HG02588 (cell line): Measurements from ENCODE around the gene SLX9.

Experiments
- ATAC-seq: cut with Tn5 transposase; IDR thresholded peaks from one replicate; pipeline ENCODE4 v1.9.1; 2021; ENCODE audit warnings: mild to moderate bottlenecking, moderate library complexity; ENCODE audit not compliant: unreplicated experiment

The SLX9 gene

DNA sequence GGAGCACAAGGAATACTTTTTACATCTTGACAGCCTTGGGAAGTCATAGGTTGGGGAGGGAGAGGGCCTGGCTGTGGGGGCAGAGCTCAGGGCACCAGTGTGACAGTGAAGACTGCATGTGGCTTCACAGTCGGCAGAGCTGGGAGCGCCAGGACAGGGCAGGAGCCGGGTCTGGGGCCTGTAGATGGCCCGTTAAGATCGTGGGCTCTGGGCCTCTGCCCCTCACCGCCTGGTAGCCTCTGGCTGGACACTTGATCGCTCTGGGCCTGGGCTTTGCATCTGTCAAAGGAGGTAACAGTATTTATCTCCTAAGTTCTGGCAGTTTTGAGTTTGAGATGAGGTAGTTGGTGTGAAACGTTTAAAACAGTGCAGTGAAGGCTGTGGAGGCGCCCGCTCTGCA is 4.8 kb downstream of the SLX9 start:
- ATAC-seq, result no peak

DNA sequence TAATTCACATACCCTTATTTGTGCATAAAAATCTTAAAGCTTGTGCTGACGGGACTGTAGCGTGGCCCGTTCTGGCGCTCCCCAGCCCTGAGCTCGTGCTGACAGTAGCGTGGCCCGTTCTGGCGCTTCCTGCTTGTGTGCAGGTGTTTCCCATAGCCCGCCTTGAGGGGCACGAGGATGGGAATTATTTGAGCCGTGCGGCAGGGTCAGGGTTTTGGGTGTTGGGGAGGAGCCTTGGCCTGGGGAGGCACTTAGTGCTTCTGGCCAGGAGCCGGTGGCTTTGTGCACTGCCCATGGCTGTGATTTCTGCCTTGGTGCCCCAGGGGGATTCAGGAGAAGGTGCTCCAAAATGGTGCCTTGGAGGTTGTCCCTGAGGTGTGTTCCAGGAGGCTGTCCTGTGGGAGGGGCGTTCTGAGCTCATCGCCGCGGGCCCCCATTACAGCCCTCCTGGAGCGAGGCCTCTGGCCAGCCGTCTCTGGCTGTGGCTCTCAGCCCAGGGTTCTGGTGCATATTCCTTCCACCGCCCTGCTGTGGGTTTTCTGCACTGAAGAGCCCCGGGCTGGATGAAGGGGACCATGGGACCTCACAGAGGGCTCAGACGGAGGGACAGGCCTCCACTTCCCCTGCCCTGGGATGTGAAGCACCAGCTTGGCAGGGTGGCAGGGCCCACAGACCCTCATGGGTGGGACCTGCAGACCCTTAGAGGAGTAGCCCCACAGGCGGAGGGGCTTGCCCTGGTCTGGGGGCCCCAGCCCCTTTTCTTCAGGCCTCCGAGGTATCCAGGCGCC is 6.6 kb downstream of the SLX9 start:
- ATAC-seq, result no peak

GRCh38 chr21:44947111-44947929 is 7.5 kb downstream of the SLX9 start:
- ATAC-seq, result no peak

- no peak for ATAC-seq
Measured at GRCh38 chr21:44947930-44948331, 8.1 kb downstream of the SLX9 start.

DNA sequence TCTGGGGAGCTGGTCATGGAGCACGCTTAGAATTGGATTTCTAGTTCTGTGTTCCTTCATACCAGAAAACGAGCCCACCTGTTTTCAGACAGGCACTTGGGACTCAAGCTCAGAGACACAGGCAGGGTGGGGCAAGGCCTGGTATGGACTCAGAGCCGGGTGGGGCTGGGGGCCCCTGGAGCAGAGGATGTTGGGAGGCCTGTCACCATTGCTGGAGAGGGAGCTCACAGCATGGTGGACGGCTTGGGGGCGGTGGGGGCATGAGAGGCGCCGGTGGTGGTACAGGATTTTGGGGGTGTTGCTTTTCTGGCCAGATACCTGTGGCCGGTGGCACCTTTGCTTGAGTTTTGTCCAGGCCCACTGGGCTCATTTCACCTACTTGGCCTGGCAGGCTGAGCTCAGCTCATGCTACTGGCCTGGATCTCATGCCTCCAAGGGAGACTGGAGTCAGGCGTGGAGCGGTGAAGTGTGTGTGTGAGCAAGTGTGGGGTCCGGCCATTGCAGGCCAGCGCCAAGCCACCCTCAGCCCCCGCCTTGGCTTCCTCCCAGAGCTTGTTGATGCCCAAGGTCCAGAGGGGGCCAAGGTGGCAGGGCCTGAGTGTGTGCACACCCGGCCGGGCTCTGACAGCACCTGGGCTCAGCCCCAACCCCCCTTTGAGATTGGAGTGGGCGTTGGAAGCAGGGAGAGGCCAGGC is 8.7 kb downstream of the SLX9 start:
- no peak for ATAC-seq

- no peak for ATAC-seq
Measured at GRCh38 chr21:44949161-44949778, 9.4 kb downstream of the SLX9 start.

- no peak for ATAC-seq
Measured at GRCh38 chr21:44949779-44950198, 10.0 kb downstream of the SLX9 start.

- no peak for ATAC-seq
Measured at GRCh38 chr21:44950351-44950750, 10.5 kb downstream of the SLX9 start.

- ATAC-seq, result no peak
Measured at GRCh38 chr21:44951186-44951915, 11.5 kb downstream of the SLX9 start.

- no peak for ATAC-seq
Measured at GRCh38 chr21:44952116-44952928, 12.5 kb downstream of the SLX9 start.

DNA sequence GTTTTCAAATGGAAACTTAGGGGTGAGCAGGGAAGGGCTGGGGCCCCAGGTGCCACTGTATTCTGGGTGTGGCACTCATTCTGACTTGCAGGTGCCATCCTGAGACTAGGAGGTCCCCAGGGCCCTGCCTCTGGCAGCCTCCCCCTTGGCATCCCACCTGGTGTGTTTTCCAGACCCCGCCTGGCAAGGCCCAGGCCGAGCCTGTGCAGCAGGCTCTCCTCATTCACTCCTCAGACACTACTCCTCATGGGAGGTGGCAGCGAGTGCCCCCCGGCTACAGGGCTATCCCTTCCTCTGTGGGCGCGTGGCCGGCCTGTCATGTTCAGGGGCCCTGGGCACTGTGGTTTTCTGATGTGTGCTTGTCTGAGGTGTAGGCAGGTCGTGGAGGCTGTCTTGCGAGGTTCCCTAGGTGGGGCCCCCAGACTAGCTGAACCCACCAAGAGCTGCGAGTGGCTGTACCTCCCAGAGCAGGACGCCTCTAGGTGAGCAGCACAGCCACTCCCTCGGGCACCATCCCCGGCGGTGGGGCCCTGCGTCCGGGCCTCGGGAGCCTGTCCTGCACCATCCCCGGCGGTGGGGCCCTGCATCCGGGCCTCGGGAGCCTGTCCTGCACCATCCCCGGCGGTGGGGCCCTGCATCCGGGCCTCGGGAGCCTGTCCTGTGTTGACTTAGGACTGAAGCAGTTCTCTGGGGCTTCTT is 13.2 kb downstream of the SLX9 start:
- ATAC-seq, result no peak

DNA sequence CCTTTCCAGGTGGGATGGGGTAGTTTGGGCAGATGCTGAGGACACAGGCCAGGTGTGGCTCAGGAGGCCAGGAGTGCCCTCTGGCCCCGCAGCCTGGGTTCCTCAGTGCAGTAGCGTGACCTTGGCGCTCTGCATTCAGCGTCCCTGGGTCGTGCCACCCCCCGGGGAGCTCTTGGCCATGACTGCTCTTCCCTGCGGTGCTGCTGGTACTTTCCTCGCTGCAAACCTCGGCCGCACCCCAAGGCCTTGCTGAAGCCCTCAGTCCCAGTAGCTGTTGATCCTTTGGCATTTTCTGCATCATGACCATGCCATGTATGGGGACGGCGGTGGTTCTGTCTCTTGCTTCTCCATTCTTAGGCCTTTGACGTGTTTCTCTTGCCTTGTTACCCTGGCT is 13.8 kb downstream of the SLX9 start:
- ATAC-seq, result no peak

DNA sequence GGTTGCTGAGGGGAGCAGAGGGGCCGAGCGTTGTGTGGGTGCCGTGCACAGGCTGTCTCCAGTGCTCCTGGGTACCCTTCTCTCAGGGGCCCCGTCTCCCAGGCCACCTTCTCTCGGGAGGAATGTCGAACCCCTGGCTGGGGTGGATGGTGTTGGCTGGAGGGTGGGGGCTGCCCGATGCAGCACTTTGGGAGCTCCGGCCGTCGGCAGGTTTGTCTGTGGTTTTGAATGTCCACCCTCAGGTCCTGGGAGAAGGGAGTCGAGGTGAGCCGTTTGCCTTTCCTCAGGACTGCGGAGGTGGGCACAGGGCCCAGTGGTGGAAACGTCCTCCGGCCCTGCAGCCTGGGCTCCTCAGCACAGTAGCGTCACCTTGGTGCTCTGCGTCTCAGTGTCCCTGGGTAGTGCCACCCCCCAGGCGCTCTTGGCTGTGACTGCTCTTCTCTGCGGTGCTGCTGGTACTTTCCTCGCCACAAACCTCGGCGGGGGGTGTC is 14.5 kb downstream of the SLX9 start:
- ATAC-seq, result no peak

DNA sequence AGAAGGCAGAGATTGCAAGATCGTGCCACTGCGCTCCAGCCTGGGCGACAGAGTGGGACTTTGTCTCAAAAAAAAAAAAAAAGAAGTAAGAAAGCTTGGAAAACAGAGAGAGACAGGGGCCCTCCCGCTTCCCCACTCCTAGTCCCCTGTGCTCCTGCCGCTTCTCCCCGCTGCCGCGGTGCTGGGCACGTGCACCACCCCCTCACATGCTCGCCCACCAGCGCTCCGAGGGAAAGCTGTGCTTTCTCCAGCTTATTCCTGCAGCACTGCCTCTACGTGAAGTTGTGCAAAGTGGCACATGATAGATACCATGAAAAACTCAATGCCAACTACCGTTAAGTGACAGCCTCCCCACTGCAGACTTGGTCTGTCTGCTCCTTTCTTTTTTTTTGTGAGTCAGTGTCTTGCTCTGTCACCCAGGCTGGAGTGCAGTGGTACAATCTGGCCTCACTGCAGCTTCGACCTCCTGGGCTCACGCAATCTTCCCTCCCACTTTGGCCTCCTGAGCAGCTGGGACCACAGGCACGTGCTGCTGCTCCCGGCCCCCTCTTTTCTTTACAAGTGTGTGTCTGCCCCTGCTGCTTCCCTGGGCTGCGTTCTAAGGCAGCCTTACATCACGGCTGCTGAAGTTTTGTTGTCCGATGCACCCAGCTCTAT is 15.4 kb downstream of the SLX9 start:
- ATAC-seq, result no peak

DNA sequence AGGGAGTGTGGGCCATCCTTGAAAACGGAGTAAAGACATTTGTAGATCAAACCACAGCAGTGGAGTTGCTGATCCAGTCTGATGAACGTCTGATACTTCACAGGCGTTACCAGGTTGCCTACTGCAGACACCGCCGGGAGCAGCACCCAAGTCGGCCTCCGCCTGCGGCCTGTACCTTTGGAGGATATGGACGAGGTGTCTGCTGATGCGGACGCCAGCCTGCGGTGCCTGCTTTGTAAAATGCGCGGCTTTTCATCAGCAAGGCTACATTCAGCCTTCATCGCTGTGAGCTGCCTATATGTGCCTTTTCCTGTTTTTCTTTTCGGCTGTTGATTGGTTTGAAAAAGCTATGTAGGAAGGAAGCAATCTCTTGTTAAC is 16.0 kb downstream of the SLX9 start:
- no peak for ATAC-seq

DNA sequence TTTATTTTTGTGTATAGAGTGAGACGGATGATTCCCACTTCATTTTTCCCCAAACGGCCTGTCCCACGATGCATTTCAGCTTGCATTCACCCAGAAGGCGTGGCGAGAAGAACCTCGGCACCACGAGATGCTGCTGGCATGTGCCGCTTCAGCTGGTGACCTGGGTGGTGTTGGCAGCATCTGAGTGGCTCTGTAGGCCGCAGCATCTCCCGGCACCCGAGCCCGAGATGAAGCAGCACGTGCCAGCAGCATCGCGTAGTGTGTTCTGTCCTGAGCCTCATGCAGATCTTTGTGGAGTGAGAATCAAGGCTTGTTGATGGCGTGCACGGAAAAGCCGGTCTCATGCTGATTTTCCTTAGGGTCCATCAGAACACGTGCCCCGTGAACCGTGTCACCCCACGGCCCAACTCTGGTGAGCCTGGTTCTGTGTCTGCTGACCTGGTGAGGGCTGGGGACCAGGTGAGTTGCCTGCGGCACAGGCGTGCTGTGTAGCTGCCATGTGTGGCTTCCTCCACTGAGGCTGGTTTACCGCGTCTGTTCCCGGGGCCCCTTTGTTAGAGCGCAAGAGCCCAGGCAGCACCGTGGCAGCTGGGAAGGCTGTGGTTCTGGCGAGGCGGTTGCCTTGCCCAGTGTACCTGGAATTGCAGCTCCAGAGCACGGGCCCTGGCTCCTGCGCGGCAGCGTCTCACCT is 16.7 kb downstream of the SLX9 start:
- ATAC-seq, result no peak

DNA sequence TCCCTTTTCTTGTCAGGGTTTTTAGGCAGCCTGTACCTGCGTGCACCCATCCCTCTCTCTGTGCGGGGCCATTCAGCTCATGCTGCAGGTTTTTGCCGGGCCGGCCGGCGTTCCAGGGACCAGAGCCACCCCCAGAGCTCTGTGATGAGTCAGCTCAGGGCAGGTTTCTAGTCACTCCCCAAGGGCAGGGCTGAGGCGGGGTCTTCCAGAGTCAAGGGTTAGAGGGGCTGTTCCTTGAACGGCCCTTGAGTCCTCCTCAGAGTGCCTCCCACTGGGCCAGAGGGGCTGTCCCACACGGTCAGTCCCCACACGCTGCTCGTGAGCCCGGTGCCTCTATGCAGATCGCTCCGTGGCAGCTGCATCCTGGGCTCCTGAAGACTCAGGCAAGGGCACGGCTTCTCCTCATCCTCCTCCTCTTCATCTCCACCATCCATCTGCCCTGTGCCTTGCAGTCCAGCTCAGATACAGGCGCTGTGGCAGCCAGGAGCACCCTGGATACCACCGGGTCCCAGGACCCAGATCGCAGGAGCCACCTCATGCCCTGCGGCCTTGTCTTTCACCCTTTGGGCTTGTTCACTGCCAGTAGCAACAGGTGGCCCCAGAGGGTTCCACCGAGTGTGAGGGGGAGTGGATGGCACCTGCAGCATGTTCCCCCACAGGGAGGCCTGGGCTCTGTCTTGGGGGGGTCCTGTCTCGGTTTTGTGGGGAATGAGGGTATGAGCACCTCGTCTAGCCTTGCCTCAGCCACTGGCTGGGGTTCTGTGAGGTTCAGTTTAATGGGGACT is 17.4 kb downstream of the SLX9 start:
- no peak for ATAC-seq
